ENCODE results near the gene AGBL1.

GRCh38 chr15:86384186-86384585 is 304.5 kb downstream of the AGBL1 start:
- TF ChIP-seq CEBPB (IDR thresholded peaks at IDR 0.05) (no peak), PBX3 (IDR thresholded peaks at IDR 0.05) (no peak), CTCF (IDR thresholded peaks at IDR 0.05) (no peak), NFE2L2 (conservative IDR thresholded peaks at IDR 0.05; ENCODE audit: low read length) (no peak), SREBF2 (IDR thresholded peaks at IDR 0.05) (no peak), BHLHE40 (IDR thresholded peaks at IDR 0.05; ENCODE audit: low read depth, low read length) (no peak), POLR2A (IDR thresholded peaks at IDR 0.05; ENCODE audit: low read length) (no peak)

Data from A549 (cell line).